H1 (cell line): ENCODE data around the gene TRAK1. TPM values are rescaled to one million over a fixed set of nuclear protein-coding genes. Genes with fewer than 3 reads are reported as not detected.

Experiments used
- CTCF ChIA-PET: fragments of 300-600 bp; sonication (Branson Sonifier 250); formaldehyde crosslinking; loops from one replicate; lab custom pipeline; 2021; ENCODE audit not compliant: partially characterized antibody; lab: Charles Lee
- POLR2A ChIA-PET: fragments of 300-600 bp; sonication (Branson Sonifier 250); formaldehyde crosslinking; loops from one replicate; lab custom pipeline; 2021; ENCODE audit warnings: inconsistent platforms; ENCODE audit not compliant: partially characterized antibody; lab: Charles Lee
- DNase-seq, 2 experiments: peaks; one replicate each; pipeline versions ENCODE4 v3.0.0 to v3.0.0-alpha.2; 2010 to 2022; ENCODE audit warnings: low spot score in 2 of 2, low read depth in 1 of 2, mixed read lengths in 1 of 2
- FAIRE-seq: peaks from 2 replicates; lab custom pipeline; 2011; peaks lifted over from hg19 to GRCh38; lab: Jason Lieb, UNC
- H2AFZ ChIP-seq: 2 replicates; pipeline ENCODE4 v1.8.1; 2012; ENCODE audit warnings: low read length, inconsistent platforms
- H2AK5ac ChIP-seq: 2 replicates; pipeline ENCODE4 v1.6.1; 2013; ENCODE audit warnings: low read depth, low read length
- H2BK120ac ChIP-seq: replicated peaks from 2 replicates; pipeline ENCODE3; 2013; ENCODE audit warnings: low read depth, low read length, inconsistent platforms
- H2BK12ac ChIP-seq: 2 replicates; pipeline ENCODE4 v1.6.1; 2013; ENCODE audit warnings: low read depth, low read length
- H2BK15ac ChIP-seq: 2 replicates; pipeline ENCODE4 v1.6.1; 2013; ENCODE audit warnings: low read length
- H2BK20ac ChIP-seq: 2 replicates; pipeline ENCODE4 v1.6.1; 2013; ENCODE audit warnings: low read length
- H2BK5ac ChIP-seq: 2 replicates; pipeline ENCODE4 v1.6.1; 2013; ENCODE audit warnings: low read depth, low read length
- H3K14ac ChIP-seq: 2 replicates; pipeline ENCODE4 v1.6.1; 2013; ENCODE audit warnings: inconsistent platforms; ENCODE audit not compliant: insufficient read length
- H3K18ac ChIP-seq: 2 replicates; pipeline ENCODE4 v1.6.1; 2013; ENCODE audit warnings: low read length; ENCODE audit errors: extremely low read depth
- H3K23ac ChIP-seq: 2 replicates; pipeline ENCODE4 v1.6.1; 2013; ENCODE audit warnings: inconsistent platforms; ENCODE audit not compliant: insufficient read length
- H3K23me2 ChIP-seq: 2 replicates; pipeline ENCODE4 v1.6.1; 2013; ENCODE audit warnings: low read depth, low read length
- H3K27ac ChIP-seq: 2 replicates; pipeline ENCODE4 v1.6.1; 2011; ENCODE audit warnings: low read depth, low read length, inconsistent platforms
- H3K27me3 ChIP-seq, 4 experiments: replicated peaks in 1 of 4; 1 replicate in 1 of 4; 2 replicates in 3 of 4; pipeline versions ENCODE4 v1.6.1 to v1.8.1; 2011 to 2013; ENCODE audit warnings: low read length in 3 of 4, mild to moderate bottlenecking in 3 of 4, inconsistent platforms in 2 of 4, mixed read lengths in 2 of 4, moderate library complexity in 1 of 4; ENCODE audit not compliant: control insufficient read depth in 3 of 4, insufficient read depth in 3 of 4; ENCODE audit errors: extremely low read depth in 1 of 4
- H3K36me3 ChIP-seq, 4 experiments: 2 replicates each; pipeline versions ENCODE4 v1.6.1 to v1.8.1; 2011 to 2013; ENCODE audit warnings: mild to moderate bottlenecking in 4 of 4, low read length in 3 of 4, moderate library complexity in 2 of 4, control low read depth in 1 of 4, inconsistent platforms in 1 of 4; ENCODE audit not compliant: insufficient read depth in 4 of 4, control insufficient read depth in 2 of 4
- H3K4ac ChIP-seq: replicated peaks from 2 replicates; pipeline ENCODE3; 2013; ENCODE audit warnings: low read length, low read depth, mixed read lengths, inconsistent platforms; ENCODE audit not compliant: insufficient read length
- H3K4me1 ChIP-seq, 4 experiments: replicated peaks in 1 of 4; 1 replicate in 1 of 4; 2 replicates in 3 of 4; pipeline versions ENCODE4 v1.6.1 to v1.8.1; 2011 to 2013; ENCODE audit warnings: low read length in 3 of 4, inconsistent platforms in 2 of 4, mixed read lengths in 1 of 4; ENCODE audit not compliant: insufficient read depth in 4 of 4, control insufficient read depth in 3 of 4
- H3K4me2 ChIP-seq, 2 experiments: 2 replicates each; pipeline versions ENCODE4 v1.6.1 to v1.8.1; 2011 to 2013; ENCODE audit warnings: low read depth in 2 of 2, low read length in 2 of 2, control low read depth in 1 of 2, inconsistent platforms in 1 of 2, mild to moderate bottlenecking in 1 of 2; ENCODE audit not compliant: insufficient read depth in 1 of 2
- H3K4me3 ChIP-seq, 4 experiments: fragments of 200-600, 300-600 bp in 1 of 4; sonication (generic), shearing (Covaris generic), sonication (Bioruptor Twin) in 1 of 4; 2 replicates each; pipeline versions ENCODE4 v1.5.1 to v1.8.1; 2011 to 2016; ENCODE audit warnings: low read length in 4 of 4, low read depth in 3 of 4, control low read depth in 2 of 4, inconsistent platforms in 2 of 4, mild to moderate bottlenecking in 2 of 4, mixed read lengths in 1 of 4, moderate library complexity in 1 of 4; ENCODE audit not compliant: insufficient read depth in 2 of 4; ENCODE audit errors: extremely low read depth in 1 of 4
- H3K56ac ChIP-seq: replicated peaks from 2 replicates; pipeline ENCODE3; 2013; ENCODE audit warnings: low read depth, mild to moderate bottlenecking, mixed read lengths, low read length, inconsistent platforms; ENCODE audit not compliant: insufficient read length
- H3K79me1 ChIP-seq: 2 replicates; pipeline ENCODE4 v1.6.1; 2013; ENCODE audit warnings: low read depth, low read length, control low read depth
- H3K79me2 ChIP-seq, 2 experiments: 2 replicates each; pipeline versions ENCODE4 v1.6.1 to v1.8.1; 2012 to 2013; ENCODE audit warnings: low read length in 2 of 2, mild to moderate bottlenecking in 2 of 2, inconsistent platforms in 1 of 2; ENCODE audit not compliant: insufficient read depth in 2 of 2, control insufficient read depth in 1 of 2
- H3K9ac ChIP-seq, 4 experiments: replicated peaks in 1 of 4; 1 replicate in 1 of 4; 2 replicates in 3 of 4; pipeline versions ENCODE4 v1.6.1 to v1.8.1; 2011 to 2013; ENCODE audit warnings: low read depth in 3 of 4, low read length in 3 of 4, control low read depth in 2 of 4, mild to moderate bottlenecking in 2 of 4, moderate library complexity in 2 of 4, inconsistent platforms in 1 of 4; ENCODE audit errors: extremely low read depth in 1 of 4
- H3K9me3 ChIP-seq, 2 experiments: 2 replicates each; pipeline versions ENCODE4 v1.6.1 to v1.8.1; 2012 to 2013; ENCODE audit warnings: mild to moderate bottlenecking in 2 of 2, moderate library complexity in 2 of 2, control low read depth in 1 of 2, inconsistent platforms in 1 of 2, low read depth in 1 of 2, low read length in 1 of 2, mixed read lengths in 1 of 2; ENCODE audit not compliant: insufficient read depth in 2 of 2
- H4K20me1 ChIP-seq, 2 experiments: replicated peaks in 1 of 2; 2 replicates each; pipeline versions ENCODE3 to v1.8.1; 2011 to 2013; ENCODE audit warnings: inconsistent platforms in 2 of 2, low read length in 2 of 2, mild to moderate bottlenecking in 1 of 2; ENCODE audit not compliant: insufficient read depth in 2 of 2, control insufficient read depth in 1 of 2
- H4K5ac ChIP-seq: 2 replicates; pipeline ENCODE4 v1.6.1; 2013; ENCODE audit warnings: low read length, low read depth, mixed read lengths, inconsistent platforms; ENCODE audit not compliant: insufficient read length
- H4K8ac ChIP-seq: 2 replicates; pipeline ENCODE4 v1.8.0; 2013; ENCODE audit warnings: mild to moderate bottlenecking, moderate library complexity, low read length, inconsistent platforms; ENCODE audit not compliant: insufficient read depth; ENCODE audit errors: extremely low read depth
- H4K91ac ChIP-seq: replicated peaks from 2 replicates; pipeline ENCODE3; 2013; ENCODE audit warnings: low read length, mixed read lengths, inconsistent platforms; ENCODE audit not compliant: insufficient read length
- BCL11A ChIP-seq, 2 experiments: IDR thresholded peaks; one replicate each; pipeline ENCODE4 v1.6.1; 2011; ENCODE audit warnings: low read depth in 2 of 2, low read length in 2 of 2, mild to moderate bottlenecking in 2 of 2
- CBX8 ChIP-seq: fragments of 300-800, 300-1000 bp; sonication (generic); IDR thresholded peaks from 2 replicates; pipeline ENCODE4 v1.7.1; 2016; ENCODE audit warnings: low read depth, low read length, borderline replicate concordance
- KDM1A ChIP-seq: fragments of 200-600, 300-600 bp; sonication (generic); IDR thresholded peaks from 2 replicates; pipeline ENCODE4 v1.7.1; 2016; ENCODE audit warnings: mild to moderate bottlenecking, low read length, borderline replicate concordance
- KDM5A ChIP-seq: fragments of 200-600 bp; IDR thresholded peaks from 2 replicates; pipeline ENCODE4 v1.7.1; 2012; ENCODE audit warnings: mild to moderate bottlenecking, low read length, inconsistent platforms, mixed read lengths
- RBBP5 ChIP-seq: IDR thresholded peaks from 2 replicates; pipeline ENCODE4 v1.7.1; 2012; ENCODE audit warnings: low read depth, mild to moderate bottlenecking, inconsistent platforms, low read length, moderate library complexity, borderline replicate concordance
- SP2 ChIP-seq: IDR thresholded peaks from 2 replicates; pipeline ENCODE4 v1.6.1; 2012; ENCODE audit warnings: mild to moderate bottlenecking, low read length, inconsistent platforms
- TEAD4 ChIP-seq: IDR thresholded peaks from 2 replicates; pipeline ENCODE4 v1.6.1; 2012; ENCODE audit warnings: low read depth, low read length, inconsistent platforms, mixed read lengths
- WGBS, 2 experiments: shearing (Covaris generic) in 1 of 2; methylation state at CpG; one replicate each; pipeline versions ENCODE4 v1.1.6 to v1.1.7; 2013 to 2015; ENCODE audit warnings: low lambda C conversion rate in 2 of 2, mixed read lengths in 2 of 2, inconsistent platforms in 1 of 2, low coverage in 1 of 2, missing lambda C conversion rate in 1 of 2; ENCODE audit not compliant: insufficient replicate concordance in 2 of 2, insufficient coverage in 1 of 2, insufficient read length in 1 of 2; ENCODE audit errors: extremely low coverage in 1 of 2, missing lambda C conversion rate in 1 of 2; 5-methylcytosine and 5-hydroxymethylcytosine counted together
- polyA plus RNA-seq, 7 experiments: library from polyadenylated mRNA; depleted of rRNA in 3 of 7; stranded (reverse) in 5 of 7; unstranded in 2 of 7; fragments of >200 nt in 5 of 7; fragments of 200-250 nt in 2 of 7; gene quantifications; 1 replicate in 5 of 7; 2 replicates in 1 of 7; 4 replicates in 1 of 7; pipeline versions ENCODE4 v1.2.1 to v1.2.3, GENCODE V29; 2011 to 2013; ENCODE audit warnings: missing spikeins in 2 of 7, mixed read lengths in 2 of 7
- total RNA-seq: library from RNA; stranded (reverse); fragmentation: NEBNext Ultra II Directional; extraction: Animal tissue kit (Norgen Biotek cat#: 25700); gene quantifications from 2 replicates; pipeline ENCODE4 v1.2.1, GENCODE V29; 2021

Gene TRAK1
- total and polyA plus RNA-seq, 2 of the 8 experiments (the other 6 are each of a cell fraction or from before 2014, with no cell fraction given): 21.3 to 32.7 TPM

GRCh38 chr3:42188376-42188775 lies 97.2 kb downstream of the TRAK1 start:
- FAIRE-seq (no peak), DNase-seq (no peak)
- no peak for TF ChIP-seq BCL11A (IDR thresholded peaks at IDR 0.05; ENCODE audit: low read depth in 2 of 2, low read length in 2 of 2)
- no peak for TF ChIP-seq RBBP5
- TF ChIP-seq SP2: no peak
- TF ChIP-seq KDM5A: no peak
- TF ChIP-seq KDM1A: no peak
- TF ChIP-seq TEAD4: no peak
- TF ChIP-seq CBX8: no peak
- H2BK12ac ChIP-seq: no peak overlapping the region
- H2AFZ ChIP-seq: no peak overlapping the region
- H3K23ac ChIP-seq: no peak overlapping the region
- H4K20me1 ChIP-seq: peaks cover 0 to 3% of the 10 kb centered on the region in 2 experiments
- no peaks in the 10 kb centered on the region; the same call in 1 of the 2 replicates for H3K23me2 ChIP-seq
- H3K4me2 ChIP-seq: no peak overlapping the region
- H3K36me3 ChIP-seq: peaks cover 0 to 7% (median 2%) of the 10 kb centered on the region in 4 experiments; a peak in 2 of 8 replicates
- no peak overlapping the region for H3K4ac ChIP-seq
- no peak overlapping the region for H3K27ac ChIP-seq
- H3K18ac ChIP-seq: no peak overlapping the region
- H4K8ac ChIP-seq: no peak overlapping the region
- no peak overlapping the region for H3K4me3 ChIP-seq
- no peak overlapping the region for H4K5ac ChIP-seq
- 100% methylated on average over 1 of the region's 1 CpG; no CpG with 5 or more reads in 1 of the 2 experiments for WGBS, 2 experiments
- H3K79me2 ChIP-seq: no peaks in the 10 kb centered on the region
- no peak overlapping the region for H3K56ac ChIP-seq
- H2AK5ac ChIP-seq: no peak overlapping the region
- CTCF ChIA-PET: interaction anchor here (1.1 to 10.8 kb wide), 7 partner anchors 9 to 375 kb away, joined by 3 to 249 read pairs (median 12); no protein-coding TSS in a partner anchor
- H3K9me3 ChIP-seq: no peaks in the 10 kb centered on the region
- H3K4me1 ChIP-seq: peaks cover 0 to 6% (median 3%) of the 10 kb centered on the region in 4 experiments; a peak in 5 of 7 replicates
- H2BK120ac ChIP-seq: no peak overlapping the region
- H2BK20ac ChIP-seq: no peak overlapping the region
- no peak overlapping the region for H3K9ac ChIP-seq
- H3K14ac ChIP-seq: no peak overlapping the region
- no peak overlapping the region for H2BK15ac ChIP-seq
- H3K79me1 ChIP-seq: no peaks in the 10 kb centered on the region; the same call in 1 of the 2 replicates
- H4K91ac ChIP-seq: no peak overlapping the region
- H2BK5ac ChIP-seq: no peak overlapping the region
- POLR2A ChIA-PET: no interaction called here
- H3K27me3 ChIP-seq: no peaks in the 10 kb centered on the region
